ENCODE results near the gene SEZ6L2.

The SEZ6L2 gene

DNA sequence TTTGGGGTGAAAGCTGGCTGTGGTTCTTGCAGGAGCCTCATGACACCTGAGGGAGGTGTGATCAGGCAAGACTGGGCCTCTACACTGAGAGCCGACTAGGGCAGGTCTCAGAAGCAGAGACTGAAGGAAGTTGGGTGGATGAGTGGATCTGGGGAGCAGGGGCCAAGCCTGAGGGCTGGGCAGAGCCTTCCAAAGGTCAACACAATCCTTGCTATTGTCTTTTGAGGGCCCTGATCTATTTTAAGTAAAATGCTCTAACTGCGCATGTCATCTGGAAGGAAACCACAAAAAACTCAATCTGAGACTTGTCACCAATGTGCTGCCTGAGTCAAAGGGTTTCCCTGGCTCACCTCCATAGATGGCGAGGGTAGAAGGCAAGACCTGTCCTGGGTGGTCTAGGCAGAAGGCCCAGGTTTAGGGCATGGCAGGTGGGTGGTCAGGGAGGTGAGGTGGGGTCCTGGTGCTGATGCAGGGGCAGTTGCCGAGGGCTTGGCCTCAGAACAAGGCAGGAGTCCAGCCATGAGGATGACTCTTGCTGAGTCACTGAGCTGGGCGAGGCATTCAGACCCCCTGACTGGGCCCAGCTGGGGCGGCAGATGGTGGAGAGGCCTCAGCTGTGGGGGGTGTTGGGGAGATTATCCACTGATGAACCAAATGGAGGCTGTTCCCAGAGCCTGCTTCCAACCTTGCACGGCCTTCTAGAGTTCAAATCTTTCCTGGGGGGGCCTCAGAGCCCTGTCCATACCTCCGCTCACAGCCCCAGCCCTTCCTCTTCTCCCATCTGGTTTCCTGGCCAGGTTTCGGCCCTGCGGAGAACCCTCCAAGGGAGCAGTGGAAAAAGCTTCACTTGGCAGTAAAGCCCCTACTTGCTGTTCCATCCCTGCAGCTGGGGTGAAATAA is 74.0 kb downstream of the SEZ6L2 start:
- peaks cover 86% of the 10 kb centered on the region for H3K4me1 Mint-ChIP-seq
- H3K27me3 Mint-ChIP-seq, result no peaks in the 10 kb centered on the region
- no peaks in the 10 kb centered on the region for H3K9me3 Mint-ChIP-seq
- H3K27ac Mint-ChIP-seq, result peak overlapping the region; percentile 85
- peaks cover 22% of the 10 kb centered on the region for H3K36me3 Mint-ChIP-seq
- CTCF ChIA-PET, result interaction anchor here (1.0 to 4.8 kb wide), 3 partner anchors 9 to 124 kb away, joined by 4 to 35 read pairs (median 21); partner anchors contain the start of gene PAGR1
- peak; percentile 54 for DNase-seq
- H3K4me3 Mint-ChIP-seq, result peak overlapping the region; percentile 62

DNA sequence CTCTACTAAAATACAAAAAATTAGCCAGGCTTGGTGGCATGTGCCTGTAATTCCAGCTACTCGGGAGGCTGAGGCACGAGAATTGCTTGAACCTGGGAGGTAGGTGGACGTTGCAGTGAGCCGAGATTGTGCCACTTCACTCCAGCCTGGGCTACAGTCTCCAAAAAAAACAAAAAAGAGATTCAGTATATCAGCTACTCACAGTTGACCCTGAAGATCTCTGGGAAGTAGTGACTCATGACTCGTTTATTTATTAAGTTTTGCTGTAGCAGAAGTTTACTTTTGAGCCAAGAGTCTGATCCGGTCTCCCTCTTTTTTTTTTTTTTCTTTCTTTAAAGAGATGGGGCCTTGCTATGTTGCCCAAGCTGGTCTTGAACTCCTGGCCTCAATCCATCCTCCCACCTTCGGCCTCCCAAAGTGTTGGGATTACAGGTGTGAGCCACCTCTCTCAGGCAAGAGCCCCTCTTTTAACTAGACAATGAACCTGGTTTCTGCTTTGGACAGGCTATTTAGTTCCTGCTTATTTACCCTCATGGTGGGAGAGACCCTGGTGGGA is 74.7 kb downstream of the SEZ6L2 start:
- DNase-seq, result no peak
- H3K4me3 Mint-ChIP-seq, result no peak overlapping the region
- CTCF ChIA-PET, result interaction anchor here (4.1 to 4.8 kb wide), 2 partner anchors 8 to 24 kb away, joined by 21 to 35 read pairs; partner anchors contain the start of gene PAGR1
- no peaks in the 10 kb centered on the region for H3K9me3 Mint-ChIP-seq
- no peaks in the 10 kb centered on the region for H3K27me3 Mint-ChIP-seq
- peak overlapping the region; percentile 85 for H3K27ac Mint-ChIP-seq
- H3K4me1 Mint-ChIP-seq, result peaks cover 85% of the 10 kb centered on the region
- H3K36me3 Mint-ChIP-seq, result peaks cover 23% of the 10 kb centered on the region

DNA sequence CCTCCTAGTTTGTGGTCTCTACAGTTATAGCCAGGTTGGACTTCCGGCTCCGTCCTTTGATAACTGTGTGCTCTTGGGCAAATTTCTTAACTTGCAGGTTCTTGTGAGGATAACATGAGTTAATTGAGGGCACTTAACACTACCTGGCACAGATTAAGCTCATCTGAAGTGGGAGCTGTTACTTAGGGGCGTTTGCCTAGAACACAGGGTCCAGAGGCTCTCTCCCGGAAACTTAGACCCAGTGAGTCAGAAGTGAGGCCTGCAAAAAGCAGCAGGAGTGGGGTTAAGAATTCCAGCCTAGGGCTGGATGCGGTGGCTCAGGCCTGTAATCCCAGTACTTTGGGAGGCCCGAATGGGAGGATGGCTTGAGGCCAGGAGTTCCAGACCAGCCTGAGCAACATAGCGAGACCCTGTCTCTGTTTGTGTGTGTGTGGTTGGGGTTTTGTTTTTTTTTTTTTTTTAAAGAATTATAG is 77.7 kb downstream of the SEZ6L2 start:
- Mint-ChIP-seq H3K27ac (peak overlapping the region; percentile 95), H3K4me1 (peaks cover 86% of the 10 kb centered on the region), H3K4me3 (peak overlapping the region; percentile 92), H3K9me3 (no peaks in the 10 kb centered on the region), H3K36me3 (peaks cover 47% of the 10 kb centered on the region), H3K27me3 (no peaks in the 10 kb centered on the region)
- DNase-seq, result no peak
- CTCF ChIA-PET, result interaction anchor here (7.8 to 9.2 kb wide), 2 partner anchors 14 to 27 kb away, joined by 59 to 103 read pairs; partner anchors contain the start of gene MAZ

Data from activated naive CD4-positive, alpha-beta T cell treated with anti-CD3 and anti-CD28 coated beads, Interleukin-2, amount 10 ng/mL, durations not matched to agents 7 days and 5 days (primary cell).